Activated naive CD4-positive, alpha-beta T cell treated with anti-CD3 and anti-CD28 coated beads, Interleukin-2, amount 50 U/mL, for 72 hours (primary cell): Measurements from ENCODE around the gene PRDM15. TPM values are rescaled to one million over a fixed set of nuclear protein-coding genes. Genes with fewer than 3 reads are reported as not detected.
A peak's percentile ranks its signal among the peaks of the same experiment; 100 is the strongest.

Experiments used
- ATAC-seq, 2 donors: fragments of 150-1000 bp; cut with Tn5 transposase; 2 replicates each; pipeline ENCODE4 v1.10.0; 2021; ENCODE audit warnings: mild to moderate bottlenecking in 2 of 2, moderate library complexity in 2 of 2
- DNase-seq, 2 donors: peaks; one replicate each; pipeline ENCODE4 v3.0.0; 2021 to 2022; ENCODE audit warnings: low spot score in 2 of 2
- H3K27ac Mint-ChIP-seq, 2 donors: one replicate each; pipeline ENCODE4 v1.8.0; 2022; ENCODE audit warnings: mild to moderate bottlenecking in 2 of 2, mixed read lengths in 2 of 2
- H3K36me3 Mint-ChIP-seq, 2 donors: one replicate each; pipeline ENCODE4 v1.8.0; 2022; ENCODE audit warnings: mixed read lengths in 2 of 2
- H3K9me3 Mint-ChIP-seq, 2 donors: one replicate each; pipeline ENCODE4 v1.8.0; 2022; ENCODE audit warnings: mixed read lengths in 2 of 2
- total RNA-seq, 2 donors: library from RNA; stranded (reverse); gene quantifications; one replicate each; pipeline ENCODE4 v1.2.3, GENCODE V29; 2022

Gene PRDM15
- total RNA-seq, 2 donors from 2014 or later, result 13.1 to 23.0 TPM

GRCh38 chr21:41877901-41878830 lies 978 bp downstream of the PRDM15 start:
- Mint-ChIP-seq H3K27ac (peak overlapping the region; percentile 70 to 72), H3K9me3 (no peaks in the 10 kb centered on the region), H3K36me3 (no peaks in the 10 kb centered on the region)
- ATAC-seq (peak; percentile 30 to 39), DNase-seq (peak in 1 of 2 donors; percentile 41)

DNA sequence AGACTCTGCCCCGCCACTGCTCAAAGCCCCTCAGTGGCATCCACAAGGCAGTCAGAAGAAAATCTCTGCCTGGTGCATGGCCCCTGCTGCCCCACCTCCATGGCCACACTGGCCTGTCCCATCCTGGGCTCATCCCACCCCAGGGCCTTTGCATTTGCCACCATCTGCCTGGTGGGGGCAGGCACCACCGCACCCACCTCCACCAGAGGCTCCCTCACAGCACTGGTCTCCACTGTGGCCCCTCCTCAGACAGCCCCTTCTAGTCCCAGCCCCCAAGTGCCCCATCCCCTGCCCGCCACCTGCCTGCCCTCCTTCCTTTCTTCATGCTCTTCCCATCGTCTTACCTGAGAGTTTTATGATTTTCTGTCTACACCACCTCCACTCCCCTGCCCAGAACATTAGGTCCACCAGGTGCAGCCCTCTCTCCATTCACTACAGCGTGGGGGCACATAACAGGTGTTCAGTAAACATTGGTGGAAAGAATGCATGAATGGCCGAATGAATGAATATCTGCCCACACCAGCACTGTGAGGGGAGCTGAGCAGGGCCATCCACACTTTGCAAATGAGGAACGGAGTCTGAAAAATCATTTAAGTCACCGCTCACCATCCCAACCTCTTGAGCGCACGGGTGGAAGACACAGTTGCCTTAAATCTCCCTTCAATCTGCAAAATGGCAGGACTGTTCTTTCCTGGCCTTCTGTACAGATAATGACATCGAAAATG lies 2.1 kb downstream of the PRDM15 start:
- DNase-seq (no peak), ATAC-seq (no peak)
- H3K36me3 Mint-ChIP-seq, result no peaks in the 10 kb centered on the region
- peak overlapping the region; percentile 70 to 72 for H3K27ac Mint-ChIP-seq
- no peaks in the 10 kb centered on the region for H3K9me3 Mint-ChIP-seq

DNA sequence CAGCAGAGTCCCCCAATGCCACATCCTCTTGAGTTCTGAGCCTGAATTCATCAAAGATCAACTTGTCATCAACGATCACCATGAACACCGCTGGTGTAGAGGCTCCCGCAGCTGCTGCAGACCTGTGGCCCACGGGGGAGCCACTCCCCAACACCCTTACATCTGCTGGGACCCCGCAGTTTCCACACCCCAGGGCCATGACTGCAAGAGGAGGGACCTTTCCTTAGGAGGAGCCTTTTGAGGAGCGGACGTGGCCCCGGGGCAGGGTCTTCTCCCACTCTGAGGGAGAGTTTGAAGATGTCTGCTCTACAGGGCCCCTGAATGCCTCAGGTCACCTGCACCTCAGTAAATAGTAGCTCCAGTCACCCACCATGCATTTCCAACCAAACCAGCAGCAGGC lies 2.7 kb downstream of the PRDM15 start:
- H3K9me3 Mint-ChIP-seq, result no peaks in the 10 kb centered on the region
- no peaks in the 10 kb centered on the region for H3K36me3 Mint-ChIP-seq
- H3K27ac Mint-ChIP-seq, result no peak overlapping the region
- DNase-seq (no peak), ATAC-seq (no peak)

DNA sequence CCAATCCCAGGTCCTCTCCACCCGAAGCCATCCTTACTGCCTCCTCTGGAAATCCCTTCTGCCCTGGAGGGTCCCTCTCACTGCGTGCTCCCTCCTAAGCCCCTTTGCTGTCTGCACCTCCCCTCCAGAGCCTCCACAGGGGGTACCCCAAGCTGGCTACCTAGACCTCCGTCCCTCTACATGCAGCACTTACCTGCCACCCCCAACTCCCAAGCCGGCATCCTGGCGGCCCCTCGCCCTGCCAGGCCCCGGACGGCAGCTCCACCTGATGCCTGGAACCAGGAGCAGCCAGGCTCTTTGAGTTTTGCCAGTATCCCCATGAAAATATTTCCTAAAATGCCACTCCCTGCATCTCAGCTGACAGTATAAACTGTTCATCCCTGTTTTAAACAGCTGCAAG lies 4.1 kb downstream of the PRDM15 start:
- Mint-ChIP-seq H3K36me3 (no peaks in the 10 kb centered on the region), H3K27ac (no peak overlapping the region), H3K9me3 (no peaks in the 10 kb centered on the region)
- DNase-seq, result no peak
- no peak for ATAC-seq

DNA sequence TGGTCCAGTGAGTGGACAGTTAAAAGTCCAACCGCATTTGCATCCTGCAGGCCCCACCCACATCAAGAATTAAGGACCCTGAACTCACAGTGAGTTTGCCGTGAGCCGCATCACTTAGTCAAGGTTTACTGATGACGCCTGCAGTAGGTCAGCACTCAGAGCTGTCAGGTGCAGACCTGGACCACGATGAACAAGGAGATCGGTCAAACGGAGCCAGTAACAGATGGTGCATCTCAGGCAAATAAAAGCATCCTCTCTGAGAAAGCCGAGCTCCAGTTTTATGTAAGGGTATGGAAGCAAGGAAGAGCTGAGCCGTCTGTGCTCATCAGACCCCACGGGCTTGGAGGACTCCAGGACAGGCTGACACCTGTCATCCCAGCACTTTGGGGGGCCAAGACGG lies 4.5 kb downstream of the PRDM15 start:
- no peaks in the 10 kb centered on the region for H3K9me3 Mint-ChIP-seq
- H3K27ac Mint-ChIP-seq, result no peak overlapping the region
- DNase-seq (no peak), ATAC-seq (no peak)
- no peaks in the 10 kb centered on the region for H3K36me3 Mint-ChIP-seq

- Mint-ChIP-seq H3K36me3 (no peaks in the 10 kb centered on the region), H3K9me3 (no peaks in the 10 kb centered on the region), H3K27ac (no peak overlapping the region)
- DNase-seq (no peak), ATAC-seq (no peak)
Measured at GRCh38 chr21:41873426-41873825, 5.7 kb downstream of the PRDM15 start.

- DNase-seq (no peak), ATAC-seq (no peak)
- H3K27ac Mint-ChIP-seq, result no peak overlapping the region
- H3K9me3 Mint-ChIP-seq, result no peaks in the 10 kb centered on the region
- no peaks in the 10 kb centered on the region for H3K36me3 Mint-ChIP-seq
Measured at GRCh38 chr21:41873005-41873404, 6.1 kb downstream of the PRDM15 start.

DNA sequence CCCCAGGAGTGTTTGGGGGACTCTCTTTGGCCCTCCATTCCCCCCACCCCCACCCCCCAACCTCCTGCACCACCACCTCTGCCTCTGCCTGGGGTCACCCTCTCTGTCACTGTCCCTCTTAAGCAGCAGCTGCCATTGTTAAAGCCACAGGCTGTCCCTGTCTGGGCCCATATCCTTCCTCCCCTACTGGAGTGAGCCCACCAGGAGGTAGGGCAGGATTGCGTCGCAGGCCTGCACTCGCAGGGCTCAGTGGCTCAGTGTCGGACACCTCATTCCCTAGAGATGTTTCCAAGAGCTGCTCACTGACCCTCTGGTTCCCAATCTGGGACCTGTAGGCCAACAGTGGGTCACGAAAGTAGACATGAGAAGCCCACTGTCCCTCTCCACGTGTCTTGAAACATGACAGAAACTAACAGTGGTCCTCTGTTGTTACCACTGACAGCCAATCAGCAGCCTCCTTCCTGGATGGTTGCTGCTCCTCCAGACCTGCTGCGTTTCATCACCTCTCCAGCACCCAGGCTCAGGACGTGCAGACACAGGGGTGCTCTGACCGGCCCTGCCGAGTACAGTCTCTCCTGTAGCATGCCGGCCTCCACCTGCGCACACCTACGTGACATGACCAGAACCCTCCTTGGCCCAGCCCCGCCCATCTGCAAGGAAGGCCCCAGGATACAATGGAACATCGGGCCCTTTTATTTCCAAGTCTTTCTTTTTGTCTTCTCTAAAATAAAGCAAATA lies 7.7 kb downstream of the PRDM15 start:
- Mint-ChIP-seq H3K9me3 (no peaks in the 10 kb centered on the region), H3K36me3 (no peaks in the 10 kb centered on the region), H3K27ac (peak overlapping the region in 1 of 2 donors; percentile 84)
- ATAC-seq (no peak), DNase-seq (no peak)

DNA sequence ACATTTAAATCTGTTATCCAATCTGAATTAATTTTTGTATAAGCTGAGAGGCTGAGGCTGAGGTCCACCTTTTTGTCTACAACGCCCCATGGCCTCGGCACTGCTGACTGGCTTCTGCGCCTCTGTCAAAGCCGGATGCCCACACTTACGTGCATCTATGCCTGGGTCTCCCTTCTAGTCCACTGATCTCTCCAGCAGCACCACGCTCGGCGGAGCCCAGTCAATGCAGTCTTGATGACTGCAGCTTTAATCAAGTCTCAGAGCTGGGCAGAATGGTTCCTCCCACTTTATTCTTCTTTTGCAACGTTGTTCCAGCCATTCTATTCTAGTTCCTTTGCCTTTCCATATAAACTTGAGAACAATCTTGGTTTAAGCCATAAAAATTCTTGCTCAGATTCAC lies 9.4 kb downstream of the PRDM15 start:
- ATAC-seq (no peak), DNase-seq (no peak)
- Mint-ChIP-seq H3K9me3 (no peaks in the 10 kb centered on the region), H3K36me3 (no peaks in the 10 kb centered on the region), H3K27ac (no peak overlapping the region)

DNA sequence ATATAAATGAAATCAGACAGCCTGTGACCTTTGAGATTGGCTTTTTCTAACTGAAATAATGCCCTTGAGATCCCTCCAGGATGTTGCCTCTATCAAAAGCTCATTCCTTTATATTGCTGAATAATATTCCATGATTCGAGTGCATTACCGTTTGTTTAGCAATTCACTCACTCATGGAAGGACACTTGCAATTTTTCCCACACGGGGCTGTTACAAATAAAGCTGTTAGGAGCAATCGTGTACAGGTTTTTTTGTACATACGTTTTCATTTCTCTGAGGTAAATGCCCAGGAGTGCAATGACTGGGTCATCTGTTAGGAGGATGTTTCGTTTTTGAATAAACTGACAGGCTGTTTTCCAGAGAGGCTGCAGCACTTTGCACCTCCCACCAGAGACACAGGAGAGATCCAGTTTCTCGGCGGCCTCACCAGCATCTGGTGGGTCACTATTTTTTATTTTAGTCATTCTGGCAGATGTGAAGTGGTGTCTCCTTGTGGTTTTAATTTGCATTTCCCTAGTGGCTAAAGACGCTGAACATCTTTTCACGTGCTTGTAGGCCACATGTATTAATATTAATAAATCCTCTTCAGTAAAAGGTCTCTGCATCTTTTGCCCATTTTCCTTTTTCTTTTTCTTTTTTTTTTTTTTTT lies 11.0 kb downstream of the PRDM15 start:
- ATAC-seq, result no peak
- Mint-ChIP-seq H3K36me3 (no peaks in the 10 kb centered on the region), H3K9me3 (no peaks in the 10 kb centered on the region), H3K27ac (no peak overlapping the region)
- no peak for DNase-seq

DNA sequence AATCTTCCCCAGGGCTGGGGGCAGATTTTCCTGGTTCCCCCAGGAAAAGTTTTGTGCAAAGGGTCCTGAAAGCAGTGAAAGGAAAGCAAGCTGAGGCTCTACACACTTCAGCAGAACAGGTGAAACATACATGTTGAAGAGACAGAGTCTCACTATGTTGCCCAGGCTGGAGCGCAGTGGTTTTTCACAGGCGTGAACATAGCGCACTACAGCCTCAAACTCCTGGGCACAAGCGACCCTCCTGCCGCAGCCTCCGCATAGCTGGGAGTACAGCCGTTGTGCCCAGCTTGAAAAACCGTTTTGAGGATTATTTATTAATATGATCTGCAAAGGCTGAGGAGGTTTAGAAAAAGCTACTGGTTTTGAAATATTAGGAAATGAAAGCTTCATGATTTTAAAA lies 11.8 kb downstream of the PRDM15 start:
- H3K36me3 Mint-ChIP-seq, result no peaks in the 10 kb centered on the region
- H3K27ac Mint-ChIP-seq, result peak overlapping the region in 1 of 2 donors; percentile 55
- no peak for DNase-seq
- no peaks in the 10 kb centered on the region for H3K9me3 Mint-ChIP-seq
- ATAC-seq, result no peak

GRCh38 chr21:41866274-41866809 lies 12.8 kb downstream of the PRDM15 start:
- no peak for ATAC-seq
- Mint-ChIP-seq H3K27ac (no peak overlapping the region), H3K36me3 (no peaks in the 10 kb centered on the region), H3K9me3 (no peaks in the 10 kb centered on the region)
- no peak for DNase-seq

DNA sequence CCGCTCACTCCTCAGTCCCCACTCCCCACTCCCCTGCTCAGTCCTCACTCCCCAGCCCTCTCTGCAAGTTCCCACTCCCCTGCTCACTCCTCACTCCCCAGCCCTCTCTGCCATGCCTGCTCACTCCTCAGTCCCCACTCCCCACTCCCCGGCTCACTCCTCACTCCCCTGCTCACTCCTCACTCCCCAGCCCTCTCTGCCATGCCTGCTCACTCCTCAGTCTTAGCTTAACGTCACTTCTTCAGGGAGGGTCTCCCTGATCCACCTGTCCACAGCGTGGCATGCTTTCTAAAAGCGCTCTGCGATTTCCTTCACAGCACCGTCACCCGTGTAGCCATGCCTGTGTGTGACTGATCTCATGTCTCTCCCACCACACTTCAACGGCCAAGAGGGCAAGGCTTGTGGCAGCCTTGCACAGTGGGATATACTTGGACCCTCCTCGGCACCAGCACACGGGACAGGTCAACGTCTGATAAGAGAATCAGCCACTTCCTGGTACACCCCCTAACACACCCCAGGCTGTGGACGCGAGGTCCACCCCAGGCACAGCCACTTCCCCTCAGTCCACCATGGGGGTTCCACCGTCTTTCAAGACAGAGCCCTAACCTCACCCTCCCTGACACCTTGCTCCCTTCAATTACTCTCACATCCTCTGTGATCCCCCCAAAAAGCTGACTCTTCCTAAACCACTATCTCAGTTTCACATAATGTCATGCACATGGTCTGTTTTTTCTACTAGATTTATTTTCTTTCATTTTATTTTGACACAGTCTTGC lies 14.0 kb downstream of the PRDM15 start:
- ATAC-seq (peak; percentile 60 to 87), DNase-seq (no peak)
- peak overlapping the region; percentile 32 to 62 for H3K27ac Mint-ChIP-seq

DNA sequence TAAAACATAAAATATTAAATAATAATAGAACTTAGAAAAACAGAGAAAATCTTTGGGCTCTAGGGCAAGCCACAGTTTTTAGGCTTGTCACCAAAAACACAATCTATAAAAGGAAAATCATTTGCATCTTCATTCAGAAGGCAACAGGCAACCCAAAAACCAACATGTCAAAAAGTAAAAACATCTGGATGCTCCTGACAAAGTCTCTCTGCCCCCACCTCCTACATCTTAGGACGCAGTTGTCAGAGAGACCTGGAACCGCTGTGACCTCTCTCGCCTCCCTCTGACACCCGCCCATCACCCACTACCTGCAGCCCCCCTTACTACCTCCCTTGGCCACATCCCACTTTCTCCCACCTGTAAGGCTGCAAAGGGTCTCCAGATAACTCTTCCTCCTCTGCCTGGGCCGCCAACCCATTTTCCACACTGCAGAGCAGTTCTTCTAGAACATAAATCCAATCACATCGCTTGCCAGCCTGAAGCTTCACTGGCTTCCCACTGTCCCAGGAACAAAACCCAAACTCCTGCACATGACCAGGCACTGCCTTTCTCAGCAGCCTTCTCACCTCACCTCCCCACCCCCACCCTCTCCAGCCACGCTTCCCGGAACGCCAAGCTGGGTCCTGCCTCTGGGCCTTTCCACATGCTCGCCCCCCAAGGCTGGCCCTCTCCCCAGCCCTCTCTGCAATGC lies 14.7 kb downstream of the PRDM15 start:
- ATAC-seq (no peak), DNase-seq (no peak)
- Mint-ChIP-seq H3K36me3 (no peaks in the 10 kb centered on the region), H3K27ac (peak overlapping the region in 1 of 2 donors; percentile 62), H3K9me3 (no peaks in the 10 kb centered on the region)

More for the DNA sequence above, 14.0 kb downstream of the PRDM15 start:
- Mint-ChIP-seq H3K36me3 (no peaks in the 10 kb centered on the region), H3K9me3 (no peaks in the 10 kb centered on the region)

- H3K9me3 Mint-ChIP-seq, result no peaks in the 10 kb centered on the region
Measured at GRCh38 chr21:41863439-41863740, 15.8 kb downstream of the PRDM15 start.

More at GRCh38 chr21:41863439-41863740, 15.8 kb downstream of the PRDM15 start:
- Mint-ChIP-seq H3K27ac (peak overlapping the region; percentile 4 to 39), H3K36me3 (no peaks in the 10 kb centered on the region)
- DNase-seq (no peak), ATAC-seq (no peak)
